NCI-H82 treated with DMSO at 0.1 percent for 48 hours (cell line): ENCODE data around the gene MAP3K5.
"Not testable (repeated sequence)": the region's sequence is repeated elsewhere in the genome, so short reads cannot be mapped to it uniquely, and the experiment has no call there.

Experiments used
- DNase-seq: peaks from one replicate; lab custom pipeline; 2025; ENCODE audit not compliant: unreplicated experiment; lab: John Stamatoyannopoulos, UW

Gene MAP3K5

DNA sequence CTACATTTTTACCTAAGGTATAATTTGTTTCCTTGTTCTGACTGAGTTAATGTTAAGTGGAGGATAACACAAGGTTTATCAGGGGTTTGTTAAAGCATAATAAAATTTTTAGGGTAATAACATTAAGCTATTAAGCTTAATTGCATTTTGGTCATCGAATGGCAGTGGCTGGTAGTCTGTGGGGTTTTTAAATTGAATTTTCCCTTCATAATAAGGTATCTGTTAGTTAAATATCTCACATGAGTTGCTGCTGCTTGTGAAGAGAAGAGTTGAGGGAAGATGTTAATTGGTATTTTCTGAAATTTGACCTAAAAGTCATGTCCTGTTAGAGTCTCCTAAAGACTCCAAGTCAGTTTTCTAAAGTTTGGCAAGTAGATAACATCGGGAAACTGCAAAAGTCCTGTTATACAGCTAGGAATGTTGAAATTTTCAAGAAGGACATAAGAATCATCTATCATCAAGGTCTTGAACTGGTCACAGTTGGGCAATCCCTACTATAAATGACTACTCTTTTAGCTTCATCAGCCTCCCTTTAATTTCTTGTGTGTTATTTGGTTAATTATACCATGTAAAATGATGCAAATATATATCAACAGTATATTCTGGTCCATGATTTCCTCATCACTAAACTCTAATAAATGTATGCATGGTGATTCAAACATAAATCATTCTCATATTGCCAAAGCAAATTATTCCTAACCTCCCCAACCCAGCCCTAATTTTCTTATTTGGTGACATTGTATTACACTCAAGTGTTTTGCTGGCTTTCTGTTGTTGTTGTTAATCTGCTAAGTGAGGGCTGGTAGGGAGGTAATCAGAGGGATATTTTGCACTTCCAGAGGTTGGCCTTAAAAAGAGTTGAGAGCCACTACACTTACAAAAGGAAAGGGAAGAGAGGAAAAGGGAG, 64.0 kb downstream of the MAP3K5 start:
- DNase-seq = no peak

DNA sequence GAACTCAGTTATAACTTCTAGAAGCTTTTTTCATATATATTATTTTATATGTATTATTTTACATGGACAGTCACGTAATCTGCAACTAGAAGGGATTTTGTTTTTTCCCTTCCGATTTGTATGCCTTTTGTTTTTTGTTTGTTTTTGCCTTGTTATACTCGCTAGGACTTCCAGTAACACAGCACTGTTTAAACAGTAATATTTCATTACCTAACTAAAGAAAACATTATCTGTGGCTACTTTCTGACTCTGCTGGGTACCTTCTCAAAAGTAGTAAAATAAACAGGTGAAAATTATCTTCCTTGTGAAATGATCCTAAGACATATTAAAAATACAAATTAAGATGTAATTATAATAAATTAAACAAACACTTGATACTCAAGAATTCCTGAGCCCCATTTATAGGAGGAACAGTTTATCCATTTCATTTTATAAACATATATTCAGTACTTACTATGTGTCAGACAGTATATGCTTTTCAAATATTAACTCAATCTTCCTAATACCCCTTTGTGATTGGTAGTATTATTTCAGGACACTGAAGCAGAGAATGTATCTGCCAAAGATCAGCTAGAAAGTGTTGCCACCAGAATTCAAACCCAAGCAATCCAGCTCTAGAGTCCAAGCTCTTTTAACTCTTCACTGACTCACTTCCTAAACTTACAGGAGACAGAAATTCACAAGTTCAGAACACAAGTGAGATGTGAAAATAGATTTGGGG, 65.3 kb downstream of the MAP3K5 start:
- no peak for DNase-seq

DNA sequence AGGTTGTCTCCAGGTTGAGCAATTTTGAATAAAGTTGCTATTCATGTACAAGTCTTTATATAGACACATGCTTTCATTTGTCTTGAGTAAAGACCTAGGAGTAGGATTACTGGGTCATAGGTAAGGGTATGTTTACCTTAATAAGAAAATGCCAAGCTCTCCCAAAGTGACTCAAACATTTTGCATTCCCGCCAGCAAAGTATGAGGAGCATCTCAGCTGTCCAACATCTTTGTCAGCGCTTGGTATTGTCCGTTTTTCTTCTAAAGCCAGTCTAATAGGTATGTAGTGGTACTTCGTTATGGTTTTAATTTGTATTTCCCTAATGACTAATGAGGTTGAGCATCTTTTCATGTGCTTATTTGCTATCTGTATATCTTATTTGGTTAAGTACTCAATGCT, 67.2 kb downstream of the MAP3K5 start:
- DNase-seq = no peak

DNA sequence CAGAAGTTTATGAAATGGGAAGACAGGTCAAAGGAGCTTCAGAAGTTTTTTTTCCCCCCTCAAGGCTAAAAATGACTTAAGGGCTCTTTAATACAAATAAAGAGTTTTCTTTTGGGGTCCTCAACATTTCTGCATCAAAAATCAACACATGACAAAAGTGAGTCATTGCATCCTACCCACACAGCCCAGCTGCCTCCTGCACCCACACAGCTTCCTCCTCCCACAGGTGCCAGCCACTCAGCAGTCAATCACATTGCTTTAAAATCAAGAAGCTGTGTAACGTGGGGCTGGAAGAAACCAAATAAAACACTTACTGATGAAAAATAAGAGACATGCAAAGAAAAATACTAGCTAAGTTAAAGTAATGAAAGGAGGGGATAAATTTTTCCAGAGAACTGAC, 68.5 kb downstream of the MAP3K5 start:
- DNase-seq = no peak

GRCh38 chr6:136721467-136721866, 70.8 kb downstream of the MAP3K5 start:
- DNase-seq = no peak

- DNase-seq = no peak
Measured at GRCh38 chr6:136720045-136720770, 72.1 kb downstream of the MAP3K5 start.

- no peak for DNase-seq
Measured at GRCh38 chr6:136719280-136720044, 72.8 kb downstream of the MAP3K5 start.

DNA sequence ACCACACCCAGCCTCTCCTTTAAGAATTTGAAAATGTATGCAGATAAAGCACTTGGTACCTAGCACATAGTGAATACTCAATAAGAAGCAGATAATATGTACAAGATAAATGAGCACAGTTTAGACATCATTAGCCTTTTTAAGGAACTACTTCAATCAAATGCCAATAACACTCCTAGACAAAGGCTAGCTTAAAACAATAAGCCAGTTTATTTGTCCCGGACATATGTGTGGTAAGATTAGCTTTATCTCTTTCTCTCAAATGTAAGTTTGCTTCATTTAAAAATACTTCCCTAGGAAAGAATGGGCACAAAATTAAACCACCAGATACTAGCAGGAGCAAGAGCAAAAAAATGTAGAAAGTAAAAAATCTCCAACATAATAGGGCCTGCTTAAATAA, 73.8 kb downstream of the MAP3K5 start:
- no peak for DNase-seq

- DNase-seq = no peak
Measured at GRCh38 chr6:136717716-136717990, 74.6 kb downstream of the MAP3K5 start.

- DNase-seq = no peak
Measured at GRCh38 chr6:136716917-136717715, 75.2 kb downstream of the MAP3K5 start.

DNA sequence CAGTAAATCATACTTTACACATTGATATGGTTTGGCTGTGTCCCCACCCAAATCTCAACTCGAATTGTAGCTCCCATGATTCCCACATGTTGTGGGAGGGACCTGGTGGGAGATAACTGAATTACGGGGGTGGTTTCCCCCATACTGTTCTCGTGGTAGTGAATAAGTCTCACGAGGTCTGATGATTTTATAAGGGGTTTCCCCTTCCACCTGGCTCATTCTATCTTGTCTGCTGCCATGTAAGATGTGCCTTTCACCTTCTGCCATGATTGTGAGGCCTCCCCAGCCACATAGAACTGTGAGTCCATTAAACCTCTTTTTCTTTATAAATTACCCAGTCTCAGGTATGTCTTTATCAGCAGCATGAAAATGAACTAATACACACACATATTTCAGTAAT, 79.6 kb downstream of the MAP3K5 start:
- not testable (repeated sequence) for DNase-seq

DNA sequence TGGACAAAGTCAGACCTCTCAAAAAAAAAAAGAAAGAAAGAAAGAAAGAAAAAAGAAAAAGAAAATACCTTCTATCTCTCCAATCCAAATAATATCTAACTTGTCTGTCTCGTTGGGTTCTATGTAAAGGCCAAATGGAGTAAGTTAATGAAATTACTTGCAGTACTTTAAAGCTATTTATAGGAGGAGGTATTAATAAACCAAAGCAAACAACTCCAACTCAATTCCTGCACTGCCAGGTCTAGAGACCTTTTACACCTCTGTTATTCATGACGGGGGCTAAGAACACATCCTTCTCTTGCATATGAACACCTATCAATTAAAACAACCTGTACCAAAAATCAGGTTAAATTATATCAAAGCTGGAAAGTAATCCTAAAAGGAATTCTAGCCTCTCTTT, 80.6 kb downstream of the MAP3K5 start:
- DNase-seq = no peak

DNA sequence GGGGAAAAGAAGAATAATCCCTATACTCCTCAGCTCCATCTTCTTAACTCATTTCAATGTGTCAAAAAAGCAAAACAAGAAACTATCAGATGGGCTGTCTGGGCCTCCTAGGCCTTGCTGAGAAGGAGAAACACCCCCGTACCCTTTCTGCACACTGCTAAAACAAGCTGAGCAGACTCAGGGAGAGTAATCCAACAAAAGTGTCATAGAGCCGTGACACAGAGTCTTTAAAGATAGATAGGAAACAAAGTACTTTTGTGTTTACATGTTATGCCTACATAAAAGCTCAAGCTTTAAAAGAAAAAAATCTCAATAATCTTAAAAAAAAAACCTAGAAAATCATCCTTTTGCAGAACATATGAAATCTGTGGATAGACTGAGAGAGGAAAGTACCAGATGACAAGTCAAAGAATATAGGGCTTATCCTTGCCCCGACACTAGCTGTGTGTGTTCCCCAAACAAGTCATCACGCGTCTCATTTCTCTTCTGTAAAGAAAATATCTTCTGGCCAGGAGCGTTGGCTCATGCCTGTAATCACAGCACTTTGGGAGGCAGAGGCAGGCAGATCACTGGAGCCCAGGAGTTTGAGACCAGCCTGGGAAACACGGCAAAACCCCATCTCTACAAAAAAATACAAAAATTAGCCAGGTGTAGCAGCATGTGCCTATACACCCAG, 81.3 kb downstream of the MAP3K5 start:
- no peak for DNase-seq

DNA sequence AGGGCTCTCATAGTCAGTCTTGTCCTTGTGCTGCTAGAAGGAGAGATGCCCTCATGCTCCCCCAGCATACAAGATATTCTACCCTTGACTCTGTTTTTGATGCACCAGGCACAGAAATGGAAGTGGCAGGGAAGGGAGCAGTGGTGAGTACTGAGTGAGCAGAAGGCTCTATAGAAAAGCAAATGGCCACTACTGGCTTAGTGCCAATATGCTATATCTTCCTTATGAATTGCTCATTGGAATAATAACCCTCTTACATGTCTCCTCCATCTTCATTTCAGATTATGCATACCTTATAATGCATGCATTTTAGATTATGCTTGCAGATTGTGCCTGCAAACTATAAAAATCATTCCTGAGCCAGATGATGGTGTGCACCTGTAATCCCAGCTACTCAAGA, 82.8 kb downstream of the MAP3K5 start:
- DNase-seq = no peak

DNA sequence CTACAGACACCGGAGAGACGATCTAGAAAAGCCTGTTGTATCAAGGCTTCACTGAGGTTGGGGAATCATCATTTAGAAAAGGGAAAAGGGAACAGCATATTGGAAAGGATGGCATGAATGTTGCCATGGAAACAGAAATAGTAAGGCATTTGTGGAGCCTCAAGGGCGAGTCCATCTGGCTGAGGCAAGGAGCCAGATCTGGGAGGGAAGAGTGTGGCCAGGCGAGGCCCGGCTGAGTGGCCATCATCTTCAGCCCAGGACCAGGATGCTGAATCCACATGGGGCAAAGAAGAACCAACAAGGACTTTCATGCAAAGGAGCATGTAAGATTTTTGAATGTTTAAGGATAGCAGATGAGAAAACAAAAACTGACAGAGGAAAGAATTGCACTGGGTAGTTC, 85.8 kb downstream of the MAP3K5 start:
- no peak for DNase-seq

GRCh38 chr6:136703331-136703865, 88.9 kb downstream of the MAP3K5 start:
- DNase-seq = no peak

DNA sequence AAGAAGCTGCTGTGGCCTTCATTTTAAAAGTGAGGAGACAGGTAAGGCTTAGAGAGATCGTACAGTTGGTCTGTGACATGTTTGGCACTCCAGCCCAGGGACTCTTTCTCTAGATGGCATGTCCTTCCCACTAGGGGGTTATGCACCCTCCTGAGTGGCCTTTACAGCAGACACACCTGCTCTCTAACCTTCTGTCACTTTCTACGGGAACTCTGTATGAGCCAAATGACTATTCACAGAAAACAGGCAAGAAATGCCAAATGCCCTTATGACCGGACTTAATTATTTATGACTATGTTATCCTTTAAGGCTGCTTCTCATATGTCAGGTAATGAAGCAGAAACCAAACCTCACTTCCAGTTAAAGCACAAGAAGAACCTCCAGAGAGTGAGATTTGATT, 91.2 kb downstream of the MAP3K5 start:
- no peak for DNase-seq

GRCh38 chr6:136699358-136699757, 92.9 kb downstream of the MAP3K5 start:
- no peak for DNase-seq

GRCh38 chr6:136696783-136697364, 95.4 kb downstream of the MAP3K5 start:
- no peak for DNase-seq
